ENCODE data around the gene CD34. TPM values are rescaled to one million over a fixed set of nuclear protein-coding genes. Genes with fewer than 3 reads are reported as not detected.

CD34 gene
- total RNA-seq, 1 experiment from 2014 or later: not detected

DNA sequence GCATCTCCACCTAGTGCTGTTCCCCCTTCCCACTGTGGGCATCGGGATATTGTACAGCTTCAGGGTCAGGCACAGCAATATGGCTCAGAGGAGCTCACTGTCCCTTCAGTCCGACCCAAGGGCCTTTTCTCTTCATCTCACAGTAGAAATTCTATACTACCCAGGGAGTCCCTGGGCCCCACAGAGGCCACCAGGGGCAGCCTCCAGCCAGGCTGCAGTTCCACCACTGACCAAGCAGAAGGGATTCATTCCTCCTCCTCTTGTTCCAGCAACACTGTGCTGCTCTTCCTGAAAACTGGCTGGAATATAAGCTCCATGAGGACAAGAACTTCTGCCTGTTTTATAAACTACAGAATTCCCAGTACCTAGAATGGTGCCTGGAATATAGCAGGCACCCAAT lies 70.5 kb downstream of the CD34 start:
- Histone ChIP-seq H3F3A (ENCODE audit: insufficient read depth, low read depth) (no peaks in the 10 kb centered on the region), H3K4me3 (no peak overlapping the region), H3K9me2 (ENCODE audit: insufficient read depth) (no peaks in the 10 kb centered on the region), H4K20me1 (ENCODE audit: insufficient read depth) (no peaks in the 10 kb centered on the region), H3K27ac (no peak overlapping the region), H3K27me3 (ENCODE audit: insufficient read depth, low read depth) (no peaks in the 10 kb centered on the region), H2AFZ (no peak overlapping the region), H3K4me2 (no peak overlapping the region), H3K9me3 (ENCODE audit: insufficient read depth, low read depth) (no peaks in the 10 kb centered on the region), H3K36me3 (ENCODE audit: low read depth) (no peaks in the 10 kb centered on the region), H3K4me1 (replicated peaks; ENCODE audit: insufficient read depth) (no peaks in the 10 kb centered on the region), H3K79me2 (ENCODE audit: low read depth) (no peaks in the 10 kb centered on the region)
- CTCF ChIA-PET: interaction anchor here (0.6 to 1.1 kb wide), 2 partner anchors 29 to 123 kb away, joined by 3 read pairs; no protein-coding TSS in a partner anchor
- DNase-seq: no peak
- intact Hi-C loops (cut with micrococcal nuclease; ENCODE audit: unreplicated experiment): no loop called here
- TF ChIP-seq, protein P1, sequence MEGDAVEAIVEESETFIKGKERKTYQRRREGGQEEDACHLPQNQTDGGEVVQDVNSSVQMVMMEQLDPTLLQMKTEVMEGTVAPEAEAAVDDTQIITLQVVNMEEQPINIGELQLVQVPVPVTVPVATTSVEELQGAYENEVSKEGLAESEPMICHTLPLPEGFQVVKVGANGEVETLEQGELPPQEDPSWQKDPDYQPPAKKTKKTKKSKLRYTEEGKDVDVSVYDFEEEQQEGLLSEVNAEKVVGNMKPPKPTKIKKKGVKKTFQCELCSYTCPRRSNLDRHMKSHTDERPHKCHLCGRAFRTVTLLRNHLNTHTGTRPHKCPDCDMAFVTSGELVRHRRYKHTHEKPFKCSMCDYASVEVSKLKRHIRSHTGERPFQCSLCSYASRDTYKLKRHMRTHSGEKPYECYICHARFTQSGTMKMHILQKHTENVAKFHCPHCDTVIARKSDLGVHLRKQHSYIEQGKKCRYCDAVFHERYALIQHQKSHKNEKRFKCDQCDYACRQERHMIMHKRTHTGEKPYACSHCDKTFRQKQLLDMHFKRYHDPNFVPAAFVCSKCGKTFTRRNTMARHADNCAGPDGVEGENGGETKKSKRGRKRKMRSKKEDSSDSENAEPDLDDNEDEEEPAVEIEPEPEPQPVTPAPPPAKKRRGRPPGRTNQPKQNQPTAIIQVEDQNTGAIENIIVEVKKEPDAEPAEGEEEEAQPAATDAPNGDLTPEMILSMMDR (conservative IDR thresholded peaks at IDR 0.05): no peak
- TF ChIP-seq EZH2 (IDR thresholded peaks at IDR 0.05; ENCODE audit: low read depth): no peak
- POLR2A ChIA-PET (ENCODE audit: unreplicated experiment): interaction anchor here (0.5 to 0.7 kb wide), 3 partner anchors 30 to 1795 kb away, joined by 3 to 6 read pairs (median 3); no protein-coding TSS in a partner anchor
- no TSS peak for BruUV-seq (replicated peaks)

DNA sequence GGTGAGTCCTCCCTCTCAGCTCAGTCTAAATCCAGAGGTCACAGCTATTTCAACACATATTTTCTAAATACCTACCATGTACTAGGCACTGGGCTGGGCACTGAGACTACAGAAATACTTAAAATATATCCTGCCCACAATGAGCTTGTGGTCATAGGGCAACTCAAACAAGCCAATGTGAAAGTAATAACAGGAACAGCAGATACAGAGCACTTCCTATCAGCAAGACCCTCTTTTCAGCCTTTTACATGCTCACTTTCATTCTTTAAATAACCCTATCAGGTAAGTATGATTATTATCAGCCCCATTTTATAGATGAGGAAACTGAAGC lies 71.9 kb downstream of the CD34 start:
- no peaks in the 10 kb centered on the region for H3K9me2 ChIP-seq (ENCODE audit: insufficient read depth)
- no peak overlapping the region for H2AFZ ChIP-seq
- H3K36me3 ChIP-seq (ENCODE audit: low read depth): no peaks in the 10 kb centered on the region
- H3K9me3 ChIP-seq (ENCODE audit: insufficient read depth, low read depth): no peaks in the 10 kb centered on the region
- CTCF ChIA-PET: no interaction called here
- no peak overlapping the region for H3K27ac ChIP-seq
- POLR2A ChIA-PET (ENCODE audit: unreplicated experiment): no interaction called here
- no peaks in the 10 kb centered on the region for H3F3A ChIP-seq (ENCODE audit: insufficient read depth, low read depth)
- H3K4me3 ChIP-seq: no peak overlapping the region
- BruUV-seq (replicated peaks): no TSS peak
- H3K27me3 ChIP-seq (ENCODE audit: insufficient read depth, low read depth): no peaks in the 10 kb centered on the region
- H4K20me1 ChIP-seq (ENCODE audit: insufficient read depth): no peaks in the 10 kb centered on the region
- H3K4me2 ChIP-seq: no peak overlapping the region
- intact Hi-C loops (cut with micrococcal nuclease; ENCODE audit: unreplicated experiment): no loop called here
- no peaks in the 10 kb centered on the region for H3K4me1 ChIP-seq (replicated peaks; ENCODE audit: insufficient read depth)
- TF ChIP-seq, protein P1 (conservative IDR thresholded peaks at IDR 0.05): no peak
- no peak for TF ChIP-seq EZH2 (IDR thresholded peaks at IDR 0.05; ENCODE audit: low read depth)
- no peak for DNase-seq
- H3K79me2 ChIP-seq (ENCODE audit: low read depth): no peaks in the 10 kb centered on the region

DNA sequence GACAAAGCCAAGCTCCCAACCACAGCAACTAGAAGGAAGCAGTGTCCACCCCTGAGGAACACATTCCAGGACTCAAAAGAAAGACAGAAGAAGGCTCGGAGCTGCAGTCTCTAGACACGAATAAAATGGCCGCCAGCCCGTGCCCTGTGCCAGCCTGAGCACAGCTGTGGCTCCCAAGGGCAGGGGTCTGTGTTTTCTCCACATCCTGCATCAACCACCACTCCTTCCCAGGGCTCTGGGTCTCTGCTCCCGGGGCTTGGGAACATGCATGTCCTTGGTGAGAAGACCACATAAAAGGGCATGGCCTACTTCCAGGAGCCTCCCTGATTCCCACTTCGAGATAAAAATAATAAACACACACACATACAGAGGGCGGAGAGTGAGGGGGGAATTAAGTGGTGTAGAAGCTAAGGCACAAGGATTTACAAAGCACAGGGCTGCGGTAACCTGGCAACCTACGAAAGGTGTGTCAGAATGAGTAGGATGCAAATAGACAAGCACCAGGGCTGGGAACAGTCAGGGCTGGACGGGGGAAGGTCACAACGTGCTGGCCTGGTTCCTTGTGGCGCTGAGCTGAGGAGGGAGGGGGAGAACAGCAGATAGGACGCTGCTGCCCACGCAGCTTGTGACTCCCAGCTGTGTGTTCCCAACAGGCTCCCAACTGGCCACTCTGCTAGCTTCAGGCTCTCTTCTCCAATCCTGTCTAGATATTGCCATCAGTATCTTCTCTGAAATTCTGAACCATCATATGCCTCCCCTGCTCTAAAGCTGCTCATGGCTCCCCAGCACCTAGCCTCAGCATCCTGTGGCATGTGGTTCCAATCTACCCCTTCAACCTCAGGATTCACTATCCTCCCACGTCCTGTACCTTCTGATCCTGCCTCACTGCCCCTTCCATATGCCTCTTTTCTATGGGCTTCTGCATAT lies 72.5 kb downstream of the CD34 start:
- no TSS peak for BruUV-seq (replicated peaks)
- no peak for DNase-seq
- no peaks in the 10 kb centered on the region for H3K9me3 ChIP-seq (ENCODE audit: insufficient read depth, low read depth)
- no peak overlapping the region for H3K4me3 ChIP-seq
- no peak overlapping the region for H3K4me2 ChIP-seq
- H3K27me3 ChIP-seq (ENCODE audit: insufficient read depth, low read depth): no peaks in the 10 kb centered on the region
- H4K20me1 ChIP-seq (ENCODE audit: insufficient read depth): no peaks in the 10 kb centered on the region
- H3K4me1 ChIP-seq (replicated peaks; ENCODE audit: insufficient read depth): no peaks in the 10 kb centered on the region
- H3K79me2 ChIP-seq (ENCODE audit: low read depth): no peaks in the 10 kb centered on the region
- TF ChIP-seq EZH2 (IDR thresholded peaks at IDR 0.05; ENCODE audit: low read depth): no peak
- TF ChIP-seq, protein P1 (conservative IDR thresholded peaks at IDR 0.05): no peak
- no peak overlapping the region for H3K27ac ChIP-seq
- no peak overlapping the region for H2AFZ ChIP-seq
- CTCF ChIA-PET: no interaction called here
- no peaks in the 10 kb centered on the region for H3K36me3 ChIP-seq (ENCODE audit: low read depth)
- intact Hi-C loops (cut with micrococcal nuclease; ENCODE audit: unreplicated experiment): no loop called here
- H3F3A ChIP-seq (ENCODE audit: insufficient read depth, low read depth): no peaks in the 10 kb centered on the region
- POLR2A ChIA-PET (ENCODE audit: unreplicated experiment): no interaction called here
- H3K9me2 ChIP-seq (ENCODE audit: insufficient read depth): no peaks in the 10 kb centered on the region

Data from PC-9 (cell line).